SJSA1 (cell line): ENCODE data around the gene PGM5. TPM values are rescaled to one million over a fixed set of nuclear protein-coding genes. Genes with fewer than 3 reads are reported as not detected.
"Not testable (repeated sequence)": the region's sequence is repeated elsewhere in the genome, so short reads cannot be mapped to it uniquely, and the experiment has no call there.

Experiments
- DNase-seq, 2 experiments: peaks; one replicate each; pipeline ENCODE4 v3.0.0-alpha.2; 2015 to 2020; ENCODE audit warnings: low spot score in 2 of 2, low read depth in 1 of 2
- H3K27ac ChIP-seq: fragments of 250-450 bp; sonication (Bioruptor Pico); 2 replicates; pipeline ENCODE4 v1.5.1; 2020; ENCODE audit warnings: mild to moderate bottlenecking, moderate library complexity
- H3K27me3 ChIP-seq: fragments of 250-450 bp; sonication (Bioruptor Pico); replicated peaks from 2 replicates; pipeline ENCODE4 v1.5.1; 2020; ENCODE audit warnings: mild to moderate bottlenecking, moderate library complexity
- H3K36me3 ChIP-seq: fragments of 250-450 bp; sonication (Bioruptor Pico); 2 replicates; pipeline ENCODE4 v1.5.1; 2020; ENCODE audit warnings: mild to moderate bottlenecking
- H3K4me1 ChIP-seq: fragments of 250-450 bp; sonication (Bioruptor Pico); replicated peaks from 2 replicates; pipeline ENCODE4 v1.6.1; 2021; ENCODE audit warnings: mild to moderate bottlenecking
- H3K4me3 ChIP-seq: fragments of 250-450 bp; sonication (Bioruptor Pico); 2 replicates; pipeline ENCODE4 v1.5.1; 2020; ENCODE audit warnings: mild to moderate bottlenecking
- H3K9me3 ChIP-seq: fragments of 250-450 bp; sonication (Bioruptor Pico); replicated peaks from 2 replicates; pipeline ENCODE4 v1.5.1; 2020; ENCODE audit warnings: mild to moderate bottlenecking
- total RNA-seq: library from RNA; depleted of rRNA; stranded (reverse); fragments of >200 nt; shearing (Covaris generic); gene quantifications from 2 replicates; pipeline ENCODE4 v1.2.3, GENCODE V29; 2014; rRNA removed

PGM5 gene
- total RNA-seq = 0.03 TPM in 1 of 2 replicates, not detected in the other

DNA sequence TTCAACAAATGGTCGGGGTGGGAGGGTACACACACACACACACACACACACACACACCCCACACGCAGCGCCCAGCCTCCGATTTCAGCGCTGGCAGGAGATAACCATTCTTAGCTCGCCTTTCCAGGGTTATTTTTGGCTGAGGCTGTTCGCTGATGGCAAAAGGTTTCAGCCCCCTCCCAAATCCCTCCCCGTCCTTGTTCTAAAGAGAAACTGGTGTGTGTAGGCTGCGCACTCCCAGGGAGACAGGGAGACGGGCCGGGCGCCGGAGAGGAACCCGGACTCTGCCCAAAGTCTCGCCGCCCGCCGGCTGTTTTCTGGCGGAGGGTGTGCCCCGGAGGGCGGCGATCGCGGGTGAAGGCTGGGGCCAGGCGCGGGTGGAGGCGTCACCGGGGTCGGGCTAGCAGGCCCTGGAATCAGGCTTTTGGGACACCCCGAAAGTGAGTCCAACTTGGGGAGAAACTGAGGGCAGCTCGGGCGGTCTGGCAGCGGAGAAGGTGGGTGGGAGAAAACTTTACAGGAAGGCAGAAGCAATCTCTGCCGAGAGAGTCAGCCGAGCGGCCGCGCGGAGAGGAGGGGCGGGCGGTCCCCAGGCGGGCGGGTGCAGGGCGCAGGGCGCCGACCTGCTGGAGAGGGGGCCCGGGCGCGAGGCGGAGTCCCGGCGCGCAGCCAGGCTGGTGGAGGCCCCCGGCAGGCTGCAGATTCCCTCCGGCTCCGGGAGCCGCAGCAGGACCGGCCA lies at the start of gene PGM5:
Gene PGM5, plus strand, starts transcription at position 232 of the 739 bp plus-strand sequence. CDS start 517 bp downstream, outside the sequence.
- not testable (repeated sequence) for H3K9me3 ChIP-seq, H3K27ac ChIP-seq, H3K36me3 ChIP-seq, H3K4me3 ChIP-seq, H3K27me3 ChIP-seq, H3K4me1 ChIP-seq, DNase-seq

DNA sequence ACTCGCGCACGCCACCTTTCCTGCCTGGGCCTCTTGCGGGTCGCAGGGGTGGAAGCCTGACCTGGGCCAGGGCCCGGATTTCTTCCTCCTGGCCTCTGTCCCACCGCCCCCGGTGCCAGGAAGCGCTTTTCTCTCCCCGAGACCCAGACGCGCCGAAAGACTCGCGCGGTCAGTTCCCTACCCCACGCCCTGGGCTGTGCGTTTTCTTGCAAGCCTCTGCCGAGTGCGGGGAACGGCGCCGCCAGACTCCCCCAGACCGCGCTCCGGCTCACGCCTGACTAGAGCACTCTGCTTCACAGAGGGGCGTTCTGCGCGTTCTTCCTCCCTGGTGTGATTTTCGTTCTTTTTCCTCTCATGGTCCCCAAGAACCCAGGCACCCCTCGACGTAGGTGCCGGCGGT lies 49.3 kb upstream of the PGM5 start:
- not testable (repeated sequence) for H3K4me1 ChIP-seq, H3K9me3 ChIP-seq, H3K4me3 ChIP-seq, H3K27me3 ChIP-seq, H3K27ac ChIP-seq, H3K36me3 ChIP-seq, DNase-seq

DNA sequence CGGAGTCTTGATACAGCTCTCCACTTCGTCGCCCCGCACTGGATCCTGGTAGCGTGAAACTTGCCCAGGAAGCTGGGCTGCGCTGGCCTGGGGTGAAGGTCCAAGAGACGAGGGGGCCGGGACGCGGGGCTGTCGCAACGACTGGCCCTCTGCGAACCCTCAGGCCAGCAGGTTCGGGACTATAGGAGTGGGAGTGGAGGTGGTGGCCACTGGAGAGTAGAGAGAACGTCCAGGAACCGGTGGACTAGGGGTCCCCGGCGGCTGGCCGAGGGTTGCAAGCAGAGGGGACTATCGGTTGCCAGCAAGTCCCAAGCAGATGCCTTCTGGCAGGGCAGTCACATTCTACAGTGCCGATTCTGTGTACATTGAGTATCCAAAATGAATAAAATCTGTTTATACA lies 48.8 kb upstream of the PGM5 start:
- DNase-seq = not testable (repeated sequence)

DNA sequence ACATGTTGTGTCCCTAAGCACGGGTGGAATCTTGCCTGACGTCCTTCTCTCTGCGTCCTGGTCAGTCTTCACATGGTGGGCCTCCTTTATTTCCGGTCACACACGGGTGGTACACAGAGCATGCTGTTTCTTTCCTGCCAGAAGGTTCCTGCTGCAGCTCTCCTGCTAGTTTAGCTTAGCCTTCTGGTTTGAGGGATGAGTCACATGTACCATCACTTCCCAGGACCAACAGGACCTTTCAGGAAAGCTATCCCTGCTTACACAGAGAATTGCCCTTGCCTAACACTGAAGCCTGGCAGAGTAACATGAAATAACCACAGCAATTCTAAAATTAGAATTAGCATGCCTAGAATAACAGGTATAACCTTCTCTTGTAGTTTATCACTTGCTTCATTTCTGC lies 45.2 kb upstream of the PGM5 start:
- not testable (repeated sequence) for H3K4me1 ChIP-seq, H3K27me3 ChIP-seq, H3K9me3 ChIP-seq, H3K27ac ChIP-seq, DNase-seq, H3K36me3 ChIP-seq, H3K4me3 ChIP-seq

More for the DNA sequence above, 48.8 kb upstream of the PGM5 start:
- H3K9me3 ChIP-seq, H3K27me3 ChIP-seq, H3K27ac ChIP-seq, H3K36me3 ChIP-seq, H3K4me3 ChIP-seq, H3K4me1 ChIP-seq: not testable (repeated sequence)

DNA sequence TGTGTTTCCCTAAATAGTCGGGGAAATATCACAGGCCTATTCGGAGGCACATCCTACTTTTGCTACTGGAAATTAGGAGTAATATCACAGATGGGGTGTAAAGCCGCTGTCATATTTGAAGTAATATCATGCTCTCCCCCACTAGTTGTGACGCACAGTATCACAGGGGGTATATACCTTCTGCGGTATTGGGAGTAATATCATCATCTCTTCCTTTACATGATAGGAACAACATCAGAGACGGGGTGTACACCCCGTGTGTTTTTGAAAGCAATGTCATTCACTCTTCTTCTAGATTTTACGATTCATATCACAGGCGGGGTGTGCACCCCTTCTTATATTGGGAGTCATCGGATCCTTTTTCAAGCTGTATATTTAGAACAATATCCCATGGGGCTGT lies 38.2 kb upstream of the PGM5 start:
- not testable (repeated sequence) for H3K27me3 ChIP-seq, DNase-seq, H3K36me3 ChIP-seq, H3K27ac ChIP-seq, H3K9me3 ChIP-seq, H3K4me3 ChIP-seq, H3K4me1 ChIP-seq

DNA sequence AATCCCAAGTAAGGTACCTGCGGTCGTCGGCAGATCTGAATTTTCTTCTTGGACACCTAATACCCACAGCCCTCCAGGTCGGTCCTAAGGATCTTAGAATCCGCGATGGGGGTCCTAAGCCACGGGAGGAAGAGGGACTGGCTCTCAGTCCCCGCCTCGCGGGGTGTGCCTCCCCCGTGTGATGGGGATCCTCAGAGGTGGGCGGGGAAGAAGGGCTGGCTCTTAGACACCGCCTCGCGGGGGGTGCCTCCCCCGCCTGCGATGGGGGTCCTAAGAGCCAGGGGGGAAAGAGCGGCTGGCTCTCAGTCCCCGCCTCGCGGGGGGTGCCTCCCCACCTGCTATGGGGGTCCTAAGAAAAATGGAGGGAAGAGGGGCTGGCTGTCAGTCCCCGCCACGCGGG lies 32.7 kb upstream of the PGM5 start:
- not testable (repeated sequence) for H3K9me3 ChIP-seq, H3K36me3 ChIP-seq, H3K4me3 ChIP-seq, H3K4me1 ChIP-seq, H3K27me3 ChIP-seq, H3K27ac ChIP-seq, DNase-seq

DNA sequence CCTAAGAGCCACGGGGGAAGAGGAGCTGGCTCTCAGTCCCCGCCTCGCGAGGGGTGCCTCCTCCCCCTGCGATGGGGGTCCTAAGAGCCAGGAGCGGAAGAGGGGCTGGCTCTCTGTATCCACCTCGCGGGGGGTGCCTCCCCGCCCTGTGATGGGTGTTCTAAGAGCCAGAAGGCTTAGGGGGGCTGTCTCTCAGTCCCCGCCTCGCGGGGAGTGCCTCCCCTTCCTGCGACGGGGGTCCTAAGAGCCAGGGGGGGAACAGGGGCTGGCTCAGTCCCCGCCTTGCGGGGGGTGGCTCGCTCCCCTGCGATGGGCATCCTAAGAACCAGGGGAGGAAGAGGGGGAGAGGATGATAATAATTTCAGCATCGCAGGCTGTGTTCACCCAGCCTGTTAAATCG lies 31.9 kb upstream of the PGM5 start:
- not testable (repeated sequence) for DNase-seq, H3K27me3 ChIP-seq, H3K36me3 ChIP-seq, H3K4me1 ChIP-seq, H3K9me3 ChIP-seq, H3K4me3 ChIP-seq, H3K27ac ChIP-seq

DNA sequence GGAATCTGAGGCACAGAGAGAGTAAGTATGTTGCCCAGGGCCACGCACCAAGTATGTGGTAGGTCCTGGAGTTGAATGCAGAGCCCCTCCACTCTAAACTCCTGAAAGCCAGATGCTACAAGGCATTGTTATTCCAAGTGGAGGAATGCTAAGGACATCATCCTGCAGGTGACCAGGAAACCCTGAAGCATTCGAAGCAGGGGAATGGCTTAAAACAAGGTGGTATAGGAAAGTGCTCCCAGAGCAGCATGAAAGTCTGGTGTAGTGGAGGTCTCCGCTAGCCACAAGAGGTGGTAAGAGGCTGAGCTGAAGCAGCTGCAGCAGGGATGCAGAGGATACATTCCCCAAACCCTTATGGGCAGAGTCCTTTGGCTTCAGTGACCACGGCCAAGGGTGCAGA lies 27.3 kb upstream of the PGM5 start:
- H3K27me3 ChIP-seq, H3K36me3 ChIP-seq, H3K4me1 ChIP-seq, H3K27ac ChIP-seq, DNase-seq, H3K4me3 ChIP-seq, H3K9me3 ChIP-seq: not testable (repeated sequence)

DNA sequence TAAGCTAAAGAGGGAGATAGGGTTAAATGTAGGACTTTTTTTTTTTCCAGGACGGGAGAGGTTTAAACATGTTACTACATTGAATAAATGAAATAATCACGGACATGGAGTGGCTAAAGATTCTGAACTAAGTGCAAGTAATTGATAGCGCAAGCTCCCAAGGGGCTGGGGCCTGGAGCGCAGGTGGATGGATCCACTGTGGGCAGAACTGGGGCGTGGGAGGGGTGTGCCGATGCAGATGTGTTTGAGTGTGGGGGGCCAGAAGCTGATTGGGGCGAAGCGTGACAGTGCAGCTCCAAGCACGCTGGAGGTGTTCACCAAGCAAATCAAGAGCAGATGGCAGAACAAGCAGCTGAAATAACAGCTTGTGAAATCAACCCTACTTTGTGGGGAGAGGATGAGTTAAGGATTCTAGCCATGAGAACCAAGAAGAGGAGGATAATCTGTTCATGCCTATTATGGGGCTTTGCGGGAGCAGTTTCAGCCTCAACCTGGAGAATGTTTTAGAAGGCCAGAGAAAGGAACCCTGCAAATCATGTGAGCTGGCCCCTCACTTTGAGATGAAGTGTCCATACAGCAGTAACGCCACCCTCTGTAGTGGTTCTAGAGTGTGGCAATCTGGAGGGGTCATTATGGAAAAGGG lies 25.8 kb upstream of the PGM5 start:
- not testable (repeated sequence) for H3K4me1 ChIP-seq, H3K4me3 ChIP-seq, DNase-seq, H3K9me3 ChIP-seq, H3K36me3 ChIP-seq, H3K27me3 ChIP-seq, H3K27ac ChIP-seq

DNA sequence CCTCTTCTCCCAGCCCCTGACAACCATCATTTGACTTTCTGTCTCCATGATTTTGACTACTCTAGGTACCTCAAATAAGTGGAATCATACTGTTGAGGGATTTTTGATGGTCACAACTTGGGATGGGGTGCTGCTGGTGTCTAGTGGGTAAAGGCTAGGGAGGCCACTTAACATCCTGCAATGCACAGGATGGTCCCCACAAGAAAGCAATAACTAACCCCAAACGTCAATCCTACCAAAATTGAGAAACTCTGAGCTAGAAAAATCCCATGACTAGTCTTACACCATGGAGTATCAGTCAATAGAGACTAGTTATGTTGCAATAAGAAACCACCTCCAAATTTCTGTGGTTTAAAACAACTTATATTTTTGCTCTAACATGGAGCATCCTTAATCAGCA lies 24.3 kb upstream of the PGM5 start:
- not testable (repeated sequence) for H3K36me3 ChIP-seq, H3K4me1 ChIP-seq, H3K4me3 ChIP-seq, H3K9me3 ChIP-seq, H3K27me3 ChIP-seq, H3K27ac ChIP-seq, DNase-seq

DNA sequence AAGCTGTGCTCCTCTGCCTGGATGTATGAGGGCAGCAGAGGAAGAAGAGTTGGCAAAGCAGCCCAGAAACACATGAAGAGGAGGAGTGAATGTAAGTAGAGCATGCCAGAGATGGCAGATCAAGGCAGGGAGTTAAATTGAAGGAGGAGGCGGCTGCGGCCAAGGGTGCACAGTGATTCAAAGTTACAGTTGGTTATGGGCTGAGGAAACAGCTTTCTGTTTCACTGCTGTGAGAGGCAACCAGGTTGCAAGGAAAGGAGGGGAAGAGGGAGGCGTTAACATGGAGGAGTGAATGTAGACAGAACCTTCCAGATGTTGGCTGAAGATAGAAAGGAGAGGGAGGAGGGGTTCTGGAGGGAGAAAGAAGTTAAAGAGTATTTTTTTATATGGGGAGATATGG lies 20.5 kb upstream of the PGM5 start:
- H3K27ac ChIP-seq, H3K4me3 ChIP-seq, H3K27me3 ChIP-seq, H3K36me3 ChIP-seq, H3K9me3 ChIP-seq, DNase-seq, H3K4me1 ChIP-seq: not testable (repeated sequence)

DNA sequence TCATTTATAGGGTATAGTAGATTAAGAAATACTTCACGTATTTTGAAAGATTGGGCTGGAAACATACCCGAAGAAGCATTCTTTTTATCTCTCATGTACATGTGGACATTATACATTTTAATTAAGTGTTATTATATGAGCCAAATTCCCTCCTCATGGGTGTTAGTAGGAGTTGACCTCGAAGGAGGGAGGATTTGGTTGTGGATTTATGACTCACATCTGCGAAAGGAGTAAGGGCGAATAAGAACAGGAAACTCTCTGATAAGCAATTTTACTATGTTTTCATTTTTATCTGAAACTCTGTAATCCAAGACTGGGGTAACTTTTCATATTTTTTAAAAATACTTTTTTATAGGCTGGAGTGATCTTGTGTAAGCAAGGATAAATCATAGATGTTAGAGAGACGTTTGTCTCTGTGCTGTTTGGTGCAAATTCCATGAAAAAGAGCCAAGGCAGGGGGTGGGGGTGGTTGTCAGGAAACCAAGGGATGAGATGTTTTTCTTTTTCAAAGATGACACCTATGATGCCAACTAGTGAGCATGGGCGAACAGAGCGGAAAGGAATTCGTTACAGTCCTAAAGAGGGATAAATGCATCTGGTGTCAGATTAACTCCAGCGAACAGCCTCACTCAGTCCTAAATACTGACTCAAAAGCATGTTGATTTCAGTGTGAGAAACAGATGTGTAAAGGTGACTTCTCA lies 19.6 kb upstream of the PGM5 start:
- not testable (repeated sequence) for DNase-seq, H3K27ac ChIP-seq, H3K27me3 ChIP-seq, H3K4me1 ChIP-seq, H3K36me3 ChIP-seq, H3K9me3 ChIP-seq, H3K4me3 ChIP-seq

DNA sequence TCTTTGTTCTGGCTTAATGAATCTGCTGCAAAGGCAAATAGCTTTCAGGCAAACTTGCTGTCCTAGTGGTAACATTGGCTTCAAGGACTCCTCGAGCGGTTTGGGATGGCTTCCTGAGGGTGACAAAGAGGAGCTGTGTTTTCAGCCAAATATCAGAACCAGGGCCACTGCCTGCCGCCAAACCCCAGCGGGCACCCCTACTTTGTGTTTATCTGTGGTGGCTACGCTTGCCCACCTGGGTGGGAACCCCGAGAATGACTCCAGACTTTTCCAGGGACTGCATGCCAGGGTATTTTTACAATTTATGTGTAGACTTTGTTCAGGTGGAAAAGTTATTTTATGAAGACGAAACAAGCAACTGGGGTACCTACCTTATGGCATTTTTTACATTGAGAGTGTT lies 18.4 kb upstream of the PGM5 start:
- not testable (repeated sequence) for H3K36me3 ChIP-seq, H3K27me3 ChIP-seq, DNase-seq, H3K9me3 ChIP-seq, H3K27ac ChIP-seq, H3K4me1 ChIP-seq, H3K4me3 ChIP-seq

DNA sequence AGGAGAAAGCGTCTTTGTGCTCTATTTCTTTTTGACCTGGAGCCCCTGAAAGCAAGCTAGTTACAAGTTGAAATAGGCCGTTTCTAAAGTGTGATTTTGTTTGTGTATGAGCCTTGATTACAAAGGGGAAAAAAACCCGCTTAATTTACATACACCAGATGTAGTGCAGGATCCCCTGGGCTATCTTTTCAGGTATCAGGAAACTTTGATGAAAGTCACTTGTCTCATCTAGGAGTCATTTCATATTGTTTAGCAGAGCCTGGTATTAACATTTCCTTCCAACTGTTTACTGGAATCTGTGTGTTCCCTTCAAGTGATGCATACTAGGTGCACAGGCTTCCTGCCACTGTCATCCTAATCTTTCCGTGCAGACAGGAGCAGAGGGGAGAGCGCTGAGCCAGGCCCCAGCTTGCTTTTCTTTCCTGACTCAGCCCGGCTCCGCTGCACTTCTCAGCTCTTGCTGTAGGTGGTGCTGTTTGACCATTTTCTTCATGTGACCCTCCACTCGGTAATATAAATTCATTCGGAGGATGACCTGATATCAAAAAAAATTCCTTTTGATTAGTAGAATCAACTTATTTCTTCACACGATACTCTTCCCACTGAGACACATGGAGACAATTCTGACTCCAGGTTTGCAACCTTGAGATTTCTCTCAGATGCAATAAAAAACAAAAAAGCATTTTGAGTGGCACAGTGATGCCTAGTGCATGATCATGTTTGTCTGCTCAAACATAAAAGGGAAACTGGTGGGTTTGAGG lies 14.0 kb upstream of the PGM5 start:
- not testable (repeated sequence) for H3K36me3 ChIP-seq, H3K27ac ChIP-seq, H3K4me3 ChIP-seq, H3K27me3 ChIP-seq, DNase-seq, H3K4me1 ChIP-seq, H3K9me3 ChIP-seq
